Measurements from ENCODE around the gene ENG. TPM values are rescaled to one million over a fixed set of nuclear protein-coding genes. Genes with fewer than 3 reads are reported as not detected.
A peak's percentile ranks its signal among the peaks of the same experiment; 100 is the strongest.

The ENG gene
- total and polyA plus RNA-seq, 8 donors = 4.0 to 58.5 (median 25.2) TPM

- WGBS, 5 donors = 61 to 65% (median 62%) methylated on average over 5 of the region's 5 CpGs
- no peak for DNase-seq
- Histone ChIP-seq H3K9me3 (no peaks in the 10 kb centered on the region), H3K4me1 (peaks cover 0 to 48% (median 12%) of the 10 kb centered on the region in 4 donors), H3K27ac (peak overlapping the region in 3 of 5 donors; percentile 30 to 89 (median 85)), H3K36me3 (peaks cover 0 to 3% (median 0%) of the 10 kb centered on the region in 4 donors), H3K27me3 (no peaks in the 10 kb centered on the region), H3K4me3 (peak overlapping the region; percentile 14 to 35 (median 32))
- TF ChIP-seq CTCF (IDR thresholded peaks at IDR 0.05) = no peak
- TF ChIP-seq EP300 (IDR thresholded peaks at IDR 0.05) = no peak
- no peak for TF ChIP-seq POLR2A (IDR thresholded peaks at IDR 0.05)
- no peak for TF ChIP-seq POLR2AphosphoS5 (IDR thresholded peaks at IDR 0.05)
- intact Hi-C loops (cut with DNase I; ENCODE audit: low total_unique reads) = no loop called here
These were observed 77.6 kb downstream of the ENG start for GRCh38 chr9:127776924-127777289.

DNA sequence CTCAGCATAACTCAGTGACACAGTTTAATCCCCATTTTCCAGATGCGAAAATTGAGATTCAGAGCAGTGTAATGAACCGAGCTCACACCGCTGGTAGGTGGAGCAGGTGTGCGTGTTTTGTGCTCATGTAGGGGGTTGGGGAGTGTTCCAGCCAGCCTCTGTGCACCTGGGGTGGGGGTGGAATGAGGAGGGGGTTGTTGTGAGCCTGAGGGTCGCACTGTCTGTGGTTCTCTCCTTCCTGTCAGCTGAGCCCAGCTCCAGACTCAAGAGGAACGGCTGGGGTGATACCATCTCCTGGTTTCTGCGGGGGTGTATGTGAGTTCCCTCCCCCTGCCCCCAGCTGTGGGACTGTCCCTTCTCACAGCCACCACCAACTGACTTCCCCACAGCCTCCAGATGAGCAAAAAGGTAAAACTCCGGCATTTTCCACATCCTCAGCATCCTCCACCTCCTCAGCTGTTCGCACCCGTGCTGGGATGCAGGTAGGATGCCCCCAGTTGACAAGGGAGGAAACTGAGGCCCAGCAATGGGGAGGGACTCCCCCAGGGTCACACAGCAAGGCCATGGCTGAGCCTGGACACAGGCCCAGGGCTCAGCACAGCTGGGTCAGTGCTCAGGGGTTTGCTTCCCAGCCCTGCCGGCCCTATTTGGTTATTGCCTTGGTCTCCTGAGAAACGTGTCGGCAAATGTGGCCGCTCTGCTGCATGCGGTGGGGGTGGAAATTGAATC, 78.1 kb downstream of the ENG start:
- no peaks in the 10 kb centered on the region for H3K9me3 ChIP-seq
- intact Hi-C loops (cut with DNase I; ENCODE audit: low total_unique reads) = no loop called here
- peak overlapping the region in 3 of 5 donors; percentile 30 to 89 (median 85) for H3K27ac ChIP-seq
- peak overlapping the region; percentile 14 to 35 (median 32) for H3K4me3 ChIP-seq
- H3K27me3 ChIP-seq = no peaks in the 10 kb centered on the region
- peaks cover 0 to 3% (median 0%) of the 10 kb centered on the region in 4 donors for H3K36me3 ChIP-seq
- H3K4me1 ChIP-seq = peaks cover 0 to 47% (median 14%) of the 10 kb centered on the region in 4 donors
- TF ChIP-seq POLR2A (IDR thresholded peaks at IDR 0.05) (no peak), EP300 (IDR thresholded peaks at IDR 0.05) (no peak), POLR2AphosphoS5 (IDR thresholded peaks at IDR 0.05) (no peak), CTCF (IDR thresholded peaks at IDR 0.05) (no peak)
- WGBS, 5 donors = 51 to 68% (median 60%) methylated on average over 13 to 15 of the region's 15 CpGs
- peak in 1 of 2 donors; percentile 76 for DNase-seq

- Histone ChIP-seq H3K27ac (no peak overlapping the region), H3K4me3 (no peak overlapping the region), H3K36me3 (peaks cover 0 to 3% (median 0%) of the 10 kb centered on the region in 4 donors), H3K27me3 (no peaks in the 10 kb centered on the region), H3K9me3 (no peaks in the 10 kb centered on the region), H3K4me1 (peaks cover 13 to 42% (median 21%) of the 10 kb centered on the region in 4 donors)
- TF ChIP-seq POLR2AphosphoS5 (IDR thresholded peaks at IDR 0.05) (no peak), EP300 (IDR thresholded peaks at IDR 0.05) (no peak), POLR2A (IDR thresholded peaks at IDR 0.05) (no peak), CTCF (IDR thresholded peaks at IDR 0.05) (no peak)
- intact Hi-C loops (cut with DNase I; ENCODE audit: low total_unique reads) = no loop called here
- WGBS, 5 donors = 79 to 91% (median 89%) methylated on average over 10 of the region's 10 CpGs
- no peak for DNase-seq
These were observed 80.5 kb downstream of the ENG start for GRCh38 chr9:127773981-127774380.

- H3K9me3 ChIP-seq = no peaks in the 10 kb centered on the region
- intact Hi-C loops (cut with DNase I; ENCODE audit: low total_unique reads) = no loop called here
- H3K4me3 ChIP-seq = no peak overlapping the region
- H3K27ac ChIP-seq = no peak overlapping the region
- peaks cover 0 to 3% (median 0%) of the 10 kb centered on the region in 4 donors for H3K36me3 ChIP-seq
- TF ChIP-seq POLR2A (IDR thresholded peaks at IDR 0.05) = no peak
- TF ChIP-seq CTCF (IDR thresholded peaks at IDR 0.05) = no peak
- TF ChIP-seq POLR2AphosphoS5 (IDR thresholded peaks at IDR 0.05) = no peak
- no peak for TF ChIP-seq EP300 (IDR thresholded peaks at IDR 0.05)
- peaks cover 13 to 37% (median 20%) of the 10 kb centered on the region in 4 donors for H3K4me1 ChIP-seq
- no peaks in the 10 kb centered on the region for H3K27me3 ChIP-seq
- WGBS, 5 donors = 80 to 94% (median 90%) methylated on average over 3 of the region's 3 CpGs
- DNase-seq = no peak
These were observed 81.2 kb downstream of the ENG start for GRCh38 chr9:127773272-127773671.

All from stomach (tissue), 9 donors.